Kidney (tissue), 14 donors: ENCODE results near the gene IL1RAPL1. TPM values are rescaled to one million over a fixed set of nuclear protein-coding genes. Genes with fewer than 3 reads are reported as not detected.
A peak's percentile ranks its signal among the peaks of the same experiment; 100 is the strongest.

Source experiments
- DNase-seq, 5 donors: peaks; one replicate each; pipeline ENCODE4 v3.0.0-alpha.2; 2013 to 2020
- FAIRE-seq: peaks from 2 replicates; lab custom pipeline; 2012; peaks lifted over from hg19 to GRCh38; lab: Jason Lieb, UNC
- H3K27ac ChIP-seq, 2 donors: one replicate each; pipeline ENCODE4 v1.7.0; 2013; ENCODE audit warnings: low read depth in 2 of 2, low read length in 2 of 2, inconsistent platforms in 1 of 2
- H3K27me3 ChIP-seq: one replicate; pipeline ENCODE4 v1.7.1; 2013; ENCODE audit warnings: low read length, inconsistent platforms; ENCODE audit not compliant: control insufficient read depth, insufficient read depth
- H3K36me3 ChIP-seq, 3 donors: one replicate each; pipeline versions ENCODE4 v1.7.0 to v1.7.1; 2013; ENCODE audit warnings: low read length in 3 of 3, control low read depth in 1 of 3, inconsistent platforms in 1 of 3; ENCODE audit not compliant: insufficient read depth in 3 of 3, control insufficient read depth in 2 of 3
- H3K4me1 ChIP-seq, 3 donors: one replicate each; pipeline versions ENCODE4 v1.7.0 to v1.7.1; 2013; ENCODE audit warnings: low read length in 3 of 3, inconsistent platforms in 1 of 3, low read depth in 1 of 3; ENCODE audit not compliant: control insufficient read depth in 2 of 3, insufficient read depth in 2 of 3
- H3K4me3 ChIP-seq, 3 donors: one replicate each; pipeline versions ENCODE4 v1.7.0 to v1.8.1; 2013; ENCODE audit warnings: low read length in 3 of 3, control low read depth in 1 of 3, inconsistent platforms in 1 of 3
- H3K9ac ChIP-seq, 3 donors: one replicate each; pipeline versions ENCODE4 v1.7.0 to v1.7.1; 2013; ENCODE audit warnings: low read length in 3 of 3, control low read depth in 1 of 3, inconsistent platforms in 1 of 3
- H3K9me3 ChIP-seq, 3 donors: one replicate each; pipeline versions ENCODE4 v1.7.0 to v1.7.1; 2013; ENCODE audit warnings: low read length in 3 of 3, control low read depth in 1 of 3, inconsistent platforms in 1 of 3; ENCODE audit not compliant: control insufficient read depth in 2 of 3, insufficient read depth in 1 of 3
- intact Hi-C: fragments of 100-400 bp; cut with DNase I; formaldehyde crosslinking; loops from one replicate; pipeline ENCODE4 v1.11.1; 2022
- polyA plus RNA-seq: library from polyadenylated mRNA; stranded (reverse); fragments of 350-450 nt; fragmentation: Illumina TruSeq; extraction: RNeasy Lipid Tissue Mini Kit (QIAGEN cat#74804); gene quantifications from one replicate; pipeline ENCODE4 v1.2.3, GENCODE V29; 2014; ENCODE audit warnings: low read depth, low replicate concordance; ENCODE audit not compliant: insufficient read depth
- total RNA-seq: library from RNA; stranded (reverse); fragmentation: NEBNext Ultra II Directional; extraction: Animal tissue kit (Norgen Biotek cat#: 25700); gene quantifications from one replicate; pipeline ENCODE4 v1.2.1, GENCODE V29; 2021
- TF ChIP-seq, protein P1 (sequence below): IDR thresholded peaks from 3 replicates; pipeline ENCODE4 v1.5.1; 2012; ENCODE audit warnings: mild to moderate bottlenecking, moderate library complexity, borderline replicate concordance; ENCODE audit not compliant: insufficient read depth; ENCODE audit errors: extremely low read depth
- donor health status: control.
- donor health status: control.
- donor health status: control.
- donor health status: control.
- donor health status: control.
- donor health status: DM: yes; HTN: yes; CAD: no.
- donor health status: Normal renal cell carcinoma (clear cell type).

IL1RAPL1 gene
- total and polyA plus RNA-seq, 2 donors from 2014 or later, result 0.19 TPM; not detected in 1

GRCh38 chrX:29648161-29648560, 1060.9 kb downstream of the IL1RAPL1 start:
- intact Hi-C loops, result no loop called here
- FAIRE-seq (no peak), DNase-seq (no peak)
- H3K27me3 ChIP-seq, result no peaks in the 10 kb centered on the region
- H3K36me3 ChIP-seq, result no peaks in the 10 kb centered on the region
- H3K9ac ChIP-seq, result no peak overlapping the region
- H3K4me3 ChIP-seq, result no peak overlapping the region
- no peaks in the 10 kb centered on the region for H3K4me1 ChIP-seq
- H3K27ac ChIP-seq, result no peak overlapping the region
- TF ChIP-seq, protein P1, sequence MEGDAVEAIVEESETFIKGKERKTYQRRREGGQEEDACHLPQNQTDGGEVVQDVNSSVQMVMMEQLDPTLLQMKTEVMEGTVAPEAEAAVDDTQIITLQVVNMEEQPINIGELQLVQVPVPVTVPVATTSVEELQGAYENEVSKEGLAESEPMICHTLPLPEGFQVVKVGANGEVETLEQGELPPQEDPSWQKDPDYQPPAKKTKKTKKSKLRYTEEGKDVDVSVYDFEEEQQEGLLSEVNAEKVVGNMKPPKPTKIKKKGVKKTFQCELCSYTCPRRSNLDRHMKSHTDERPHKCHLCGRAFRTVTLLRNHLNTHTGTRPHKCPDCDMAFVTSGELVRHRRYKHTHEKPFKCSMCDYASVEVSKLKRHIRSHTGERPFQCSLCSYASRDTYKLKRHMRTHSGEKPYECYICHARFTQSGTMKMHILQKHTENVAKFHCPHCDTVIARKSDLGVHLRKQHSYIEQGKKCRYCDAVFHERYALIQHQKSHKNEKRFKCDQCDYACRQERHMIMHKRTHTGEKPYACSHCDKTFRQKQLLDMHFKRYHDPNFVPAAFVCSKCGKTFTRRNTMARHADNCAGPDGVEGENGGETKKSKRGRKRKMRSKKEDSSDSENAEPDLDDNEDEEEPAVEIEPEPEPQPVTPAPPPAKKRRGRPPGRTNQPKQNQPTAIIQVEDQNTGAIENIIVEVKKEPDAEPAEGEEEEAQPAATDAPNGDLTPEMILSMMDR, result no peak
- H3K9me3 ChIP-seq, result peaks cover 0 to 1% (median 0%) of the 10 kb centered on the region in 3 donors

DNA sequence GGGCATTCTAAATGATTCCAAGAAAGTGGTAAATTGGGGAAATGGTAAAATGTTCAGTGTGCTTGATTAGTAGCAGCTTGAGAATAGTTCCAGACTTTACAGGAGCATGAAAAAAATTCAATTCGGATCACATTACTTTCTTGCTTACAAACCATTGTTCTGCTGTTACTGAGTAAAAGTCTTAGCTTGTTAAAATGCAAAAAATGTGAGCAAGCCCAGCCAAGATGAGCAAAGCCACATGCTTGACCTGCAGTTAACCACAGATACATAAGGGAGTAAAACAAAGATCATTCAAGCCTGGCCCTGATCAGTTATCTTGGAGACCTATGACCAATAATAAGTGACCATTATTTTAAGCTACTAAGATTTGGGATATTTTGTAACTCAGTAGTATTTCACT, 1065.2 kb downstream of the IL1RAPL1 start:
- H3K9me3 ChIP-seq, result no peaks in the 10 kb centered on the region
- H3K4me1 ChIP-seq, result no peaks in the 10 kb centered on the region
- no peak overlapping the region for H3K4me3 ChIP-seq
- no peaks in the 10 kb centered on the region for H3K36me3 ChIP-seq
- FAIRE-seq (no peak), DNase-seq (peak in 1 of 5 donors; percentile 49)
- intact Hi-C loops, result no loop called here
- H3K9ac ChIP-seq, result no peak overlapping the region
- no peaks in the 10 kb centered on the region for H3K27me3 ChIP-seq
- TF ChIP-seq, protein P1, result no peak
- no peak overlapping the region for H3K27ac ChIP-seq

- intact Hi-C loops, result no loop called here
- Histone ChIP-seq H3K27me3 (no peaks in the 10 kb centered on the region), H3K9me3 (no peaks in the 10 kb centered on the region), H3K36me3 (no peaks in the 10 kb centered on the region), H3K9ac (no peak overlapping the region), H3K4me3 (no peak overlapping the region), H3K27ac (no peak overlapping the region), H3K4me1 (no peaks in the 10 kb centered on the region)
- DNase-seq (no peak), FAIRE-seq (peak; percentile 79)
- TF ChIP-seq, protein P1, result no peak
Observed at GRCh38 chrX:29653721-29654120, 1066.5 kb downstream of the IL1RAPL1 start.

DNA sequence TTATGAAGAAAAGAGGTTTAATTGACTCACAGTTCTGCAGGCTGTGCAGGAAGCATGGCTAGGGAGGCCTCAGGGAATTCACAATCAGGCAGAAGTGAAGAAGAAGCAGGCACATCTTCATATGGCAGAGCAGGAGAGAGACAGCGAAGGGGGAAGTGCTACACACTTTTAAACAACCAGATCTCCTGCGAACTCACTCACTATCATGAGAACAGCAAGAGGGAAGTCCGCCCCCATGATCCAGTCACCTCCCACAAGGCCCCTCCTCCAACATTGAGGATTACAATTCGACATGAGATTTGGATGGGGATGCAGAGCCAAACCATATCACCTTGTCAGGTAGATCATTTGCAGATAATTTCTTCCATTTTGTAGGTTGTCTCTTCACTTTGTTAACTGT, 1072.7 kb downstream of the IL1RAPL1 start:
- intact Hi-C loops, result no loop called here
- DNase-seq (no peak), FAIRE-seq (no peak)

More for the DNA sequence above, 1072.7 kb downstream of the IL1RAPL1 start:
- Histone ChIP-seq H3K4me1 (no peaks in the 10 kb centered on the region), H3K9me3 (no peaks in the 10 kb centered on the region), H3K27me3 (no peaks in the 10 kb centered on the region), H3K9ac (no peak overlapping the region), H3K4me3 (no peak overlapping the region), H3K36me3 (no peaks in the 10 kb centered on the region), H3K27ac (no peak overlapping the region)
- TF ChIP-seq, protein P1, result no peak
